B cell (primary cell): ENCODE data around the gene PPP2R2D. TPM values are rescaled to one million over a fixed set of nuclear protein-coding genes. Genes with fewer than 3 reads are reported as not detected.
"Not testable (repeated sequence)": the region's sequence is repeated elsewhere in the genome, so short reads cannot be mapped to it uniquely, and the experiment has no call there.

ENCODE experiments used
- ATAC-seq: fragments of 200-7000 bp; cut with Tn5 transposase; one replicate; pipeline ENCODE4 v1.10.0; 2021; ENCODE audit warnings: low read depth, mild to moderate bottlenecking, moderate number of reproducible peaks, moderate library complexity
- CTCF ChIA-PET: fragments of 350-600 bp; sonication (Branson Sonifier 250); formaldehyde crosslinking; loops from one replicate; lab custom pipeline; 2021; ENCODE audit warnings: antibody characterized with exemption, inconsistent platforms; lab: Charles Lee
- POLR2A ChIA-PET: fragments of 350-600 bp; sonication (Branson Sonifier 250); formaldehyde crosslinking; loops from one replicate; lab custom pipeline; 2021; ENCODE audit warnings: antibody characterized with exemption; lab: Charles Lee
- DNase-seq: peaks from one replicate; pipeline ENCODE4 v3.0.0; 2013
- H2AFZ ChIP-seq: 2 replicates; pipeline ENCODE4 v1.6.1; 2012; ENCODE audit warnings: mild to moderate bottlenecking, low read depth, low read length; ENCODE audit not compliant: insufficient read depth, poor library complexity, severe bottlenecking
- H3K27ac ChIP-seq, 2 donors: 1 replicate in 1 of 2; 2 replicates in 1 of 2; pipeline ENCODE4 v1.5.1; 2012 to 2013; ENCODE audit warnings: low read length in 2 of 2, mild to moderate bottlenecking in 2 of 2, moderate library complexity in 1 of 2
- H3K27me3 ChIP-seq, 4 experiments: fragments of 200-600 bp in 1 of 4; sonication (generic) in 1 of 4; replicated peaks in 1 of 4; 1 replicate in 2 of 4; 2 replicates in 2 of 4; pipeline versions ENCODE4 v1.6.1 to v1.7.0; 2013 to 2016; ENCODE audit warnings: low read length in 3 of 4, mild to moderate bottlenecking in 2 of 4, mixed read lengths in 1 of 4, moderate library complexity in 1 of 4; ENCODE audit not compliant: insufficient read depth in 4 of 4, control insufficient read depth in 3 of 4; ENCODE audit errors: control extremely low read depth in 1 of 4
- H3K36me3 ChIP-seq, 2 experiments: replicated peaks in 1 of 2; 1 replicate in 1 of 2; 2 replicates in 1 of 2; pipeline versions ENCODE4 v1.6.1 to v1.7.1; 2013; ENCODE audit warnings: low read length in 1 of 2; ENCODE audit not compliant: insufficient read depth in 2 of 2, control insufficient read depth in 1 of 2; ENCODE audit errors: control extremely low read depth in 1 of 2, extremely low read depth in 1 of 2
- H3K4me1 ChIP-seq, 2 donors: fragments of 200-600 bp in 1 of 2; sonication (generic) in 1 of 2; 1 replicate in 1 of 2; 2 replicates in 1 of 2; pipeline versions ENCODE4 v1.5.1 to v1.6.1; 2013 to 2017; ENCODE audit warnings: low read length in 2 of 2; ENCODE audit not compliant: control insufficient read depth in 2 of 2, insufficient read depth in 2 of 2
- H3K4me2 ChIP-seq: replicated peaks from 2 replicates; pipeline ENCODE3; 2012; ENCODE audit warnings: mild to moderate bottlenecking, low read depth, low read length; ENCODE audit not compliant: poor library complexity, severe bottlenecking
- H3K4me3 ChIP-seq, 5 experiments: fragments of 200-600 bp in 1 of 5; sonication (generic) in 1 of 5; 1 replicate in 3 of 5; 2 replicates in 2 of 5; pipeline versions ENCODE4 v1.5.1 to v1.7.0; 2011 to 2016; ENCODE audit warnings: low read length in 4 of 5, mild to moderate bottlenecking in 4 of 5, low read depth in 2 of 5, control low read depth in 1 of 5, moderate library complexity in 1 of 5; ENCODE audit not compliant: insufficient read depth in 1 of 5; ENCODE audit errors: control extremely low read depth in 1 of 5, extremely low read depth in 1 of 5
- H3K79me2 ChIP-seq: fragments of 200-600 bp; sonication (generic); one replicate; pipeline ENCODE4 v1.6.0; 2016; ENCODE audit warnings: low read length; ENCODE audit not compliant: control insufficient read depth, insufficient read depth
- H3K9ac ChIP-seq: fragments of 200-600 bp; sonication (generic); 2 replicates; pipeline ENCODE4 v1.6.1; 2017; ENCODE audit warnings: mild to moderate bottlenecking, low read length, moderate library complexity
- H3K9me3 ChIP-seq, 3 donors: one replicate each; pipeline versions ENCODE4 v1.6.1 to v1.7.1; 2013; ENCODE audit warnings: low read length in 2 of 3; ENCODE audit not compliant: control insufficient read depth in 2 of 3, insufficient read depth in 1 of 3; ENCODE audit errors: control extremely low read depth in 1 of 3
- H4K20me1 ChIP-seq: 2 replicates; pipeline ENCODE4 v1.6.0; 2012; ENCODE audit warnings: mild to moderate bottlenecking, low read length; ENCODE audit not compliant: insufficient read depth, control insufficient read depth, poor library complexity, severe bottlenecking
- H3K27ac Mint-ChIP-seq: one replicate; pipeline ENCODE4 v1.8.0; 2021; ENCODE audit warnings: mixed read lengths
- H3K27me3 Mint-ChIP-seq: one replicate; pipeline ENCODE4 v1.8.0; 2021; ENCODE audit warnings: mixed read lengths
- H3K4me1 Mint-ChIP-seq: one replicate; pipeline ENCODE4 v1.8.0; 2021; ENCODE audit warnings: mixed read lengths
- H3K4me3 Mint-ChIP-seq: one replicate; pipeline ENCODE4 v1.8.0; 2021; ENCODE audit warnings: mixed read lengths
- H3K9me3 Mint-ChIP-seq: one replicate; pipeline ENCODE4 v1.8.0; 2022; ENCODE audit warnings: mixed read lengths; ENCODE audit not compliant: insufficient read depth
- CTCF ChIP-seq: fragments of 200-600 bp; IDR thresholded peaks from one replicate; pipeline ENCODE4 v1.8.0; 2022; ENCODE audit warnings: antibody characterized with exemption, mild to moderate bottlenecking
- EZH2 ChIP-seq: IDR thresholded peaks from 2 replicates; pipeline ENCODE4 v1.6.1; 2012; ENCODE audit warnings: borderline replicate concordance, low read depth, mild to moderate bottlenecking, moderate library complexity, low read length; ENCODE audit not compliant: insufficient read depth, poor library complexity, severe bottlenecking
- WGBS: methylation state at CpG from one replicate; pipeline ENCODE4 v1.1.5; 2013; ENCODE audit warnings: missing lambda C conversion rate; ENCODE audit not compliant: insufficient coverage; 5-methylcytosine and 5-hydroxymethylcytosine counted together
- intact Hi-C: fragments of 100-400 bp; cut with micrococcal nuclease; formaldehyde crosslinking; loops from one replicate; pipeline ENCODE4 v1.10.0; 2022
- polyA plus RNA-seq: library from polyadenylated mRNA; depleted of rRNA; stranded (reverse); fragments of >200 nt; gene quantifications from 2 replicates; pipeline ENCODE4 v1.2.3, GENCODE V29; 2012
- total RNA-seq, 2 donors: library from RNA; stranded (reverse); fragments of 120-200 nt in 1 of 2; gene quantifications; 1 replicate in 1 of 2; 2 replicates in 1 of 2; pipeline versions ENCODE4 v1.2.3 to v1.2.4, GENCODE V29; 2013 to 2022

Gene PPP2R2D
- total and polyA plus RNA-seq, 2 donors (not counting 1 experiment from before 2014, with no cell fraction given) = 25.8 to 45.6 TPM

DNA sequence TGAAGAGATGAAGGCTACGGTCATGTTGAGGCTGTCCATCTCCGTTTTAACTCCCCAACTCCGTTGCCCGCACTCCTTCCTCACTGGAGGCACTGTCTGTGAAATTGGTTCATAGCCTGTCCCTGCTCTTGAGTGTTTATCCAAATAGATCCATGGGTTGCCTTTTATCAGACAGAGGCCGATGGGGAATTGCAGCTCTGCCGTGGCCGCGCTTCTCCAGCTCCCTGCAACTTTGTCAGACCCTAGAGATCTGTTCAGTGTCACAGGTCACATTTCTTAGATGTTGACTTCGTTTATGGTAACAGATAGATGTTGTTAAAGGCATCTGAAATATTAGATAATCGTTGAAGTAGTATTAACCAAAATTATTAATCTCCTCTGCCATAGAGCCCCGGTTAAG is 14.7 kb downstream of the PPP2R2D start:
- WGBS = 98% methylated on average over 8 of the region's 11 CpGs
- ATAC-seq = no peak
- no peak for DNase-seq
- Histone ChIP-seq H3K27me3 (no peaks in the 10 kb centered on the region), H3K27ac (no peak overlapping the region), H3K9ac (no peak overlapping the region), H3K79me2 (peaks cover 90% of the 10 kb centered on the region), H3K4me3 (no peak overlapping the region), H4K20me1 (peaks cover 74% of the 10 kb centered on the region), H3K36me3 (peaks cover 0 to 18% of the 10 kb centered on the region in 2 experiments), H3K9me3 (peaks cover 0 to 4% (median 3%) of the 10 kb centered on the region in 3 donors), H2AFZ (no peak overlapping the region), H3K4me2 (no peak overlapping the region), H3K4me1 (no peaks in the 10 kb centered on the region)
- H3K4me1 Mint-ChIP-seq = peaks cover 32% of the 10 kb centered on the region
- ChIA-PET POLR2A (no interaction called here), CTCF (no interaction called here)
- no peak overlapping the region for H3K4me3 Mint-ChIP-seq
- intact Hi-C loops = no loop called here
- H3K9me3 Mint-ChIP-seq = no peaks in the 10 kb centered on the region
- H3K27ac Mint-ChIP-seq = no peak overlapping the region
- TF ChIP-seq CTCF (no peak), EZH2 (no peak)
- no peaks in the 10 kb centered on the region for H3K27me3 Mint-ChIP-seq

DNA sequence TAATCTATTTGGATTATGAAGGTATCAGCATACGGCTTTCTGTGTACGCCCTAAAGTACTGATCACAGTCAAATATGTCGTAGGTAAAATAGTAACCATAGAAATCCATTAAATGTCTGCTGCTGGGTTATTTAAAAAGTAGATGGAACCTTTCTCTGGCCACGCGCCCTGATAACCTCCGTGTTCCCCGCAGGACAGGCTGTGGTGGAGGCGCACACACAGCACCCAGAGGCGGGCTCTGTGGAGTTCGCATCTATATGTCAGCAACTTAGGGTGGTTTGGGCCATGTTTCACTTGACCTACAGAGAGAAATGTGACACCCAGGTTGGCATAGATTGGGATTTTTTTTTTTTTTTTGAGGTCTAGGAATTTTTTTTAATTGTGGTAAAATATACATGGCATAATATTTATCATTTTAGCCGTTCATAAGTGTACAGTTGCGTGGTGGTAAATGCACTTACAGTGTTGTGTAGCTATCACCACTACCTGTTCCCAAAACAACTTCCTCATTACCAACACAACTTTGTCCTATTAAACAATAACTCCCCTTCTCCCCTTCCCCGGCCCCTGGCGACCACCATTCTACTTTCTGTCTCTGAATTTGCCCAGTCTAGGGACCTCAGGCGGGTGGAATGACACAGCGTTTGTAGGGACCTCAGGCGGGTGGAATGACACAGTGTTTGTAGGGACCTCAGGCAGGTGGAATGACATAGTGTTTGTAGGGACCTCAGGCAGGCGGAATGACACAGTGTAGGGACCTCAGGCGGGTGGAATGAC is 15.4 kb downstream of the PPP2R2D start:
- no peak for DNase-seq
- no peak overlapping the region for H3K27ac ChIP-seq
- CTCF ChIA-PET = no interaction called here
- peaks cover 0 to 4% (median 3%) of the 10 kb centered on the region in 3 donors for H3K9me3 ChIP-seq
- Mint-ChIP-seq H3K27ac (no peak overlapping the region), H3K4me1 (peaks cover 38% of the 10 kb centered on the region), H3K27me3 (no peaks in the 10 kb centered on the region), H3K9me3 (no peaks in the 10 kb centered on the region), H3K4me3 (no peak overlapping the region)
- H3K4me1 ChIP-seq = no peaks in the 10 kb centered on the region
- WGBS = 97% methylated on average over 14 of the region's 19 CpGs
- H3K9ac ChIP-seq = no peak overlapping the region
- POLR2A ChIA-PET = no interaction called here
- peaks cover 74% of the 10 kb centered on the region for H4K20me1 ChIP-seq
- H3K27me3 ChIP-seq = no peaks in the 10 kb centered on the region
- peaks cover 0 to 14% of the 10 kb centered on the region in 2 experiments for H3K36me3 ChIP-seq
- no peak overlapping the region for H3K4me2 ChIP-seq
- intact Hi-C loops = no loop called here
- H2AFZ ChIP-seq = no peak overlapping the region
- TF ChIP-seq CTCF = no peak
- TF ChIP-seq EZH2 = no peak
- H3K4me3 ChIP-seq = no peak overlapping the region
- ATAC-seq = no peak
- peaks cover 90% of the 10 kb centered on the region for H3K79me2 ChIP-seq

DNA sequence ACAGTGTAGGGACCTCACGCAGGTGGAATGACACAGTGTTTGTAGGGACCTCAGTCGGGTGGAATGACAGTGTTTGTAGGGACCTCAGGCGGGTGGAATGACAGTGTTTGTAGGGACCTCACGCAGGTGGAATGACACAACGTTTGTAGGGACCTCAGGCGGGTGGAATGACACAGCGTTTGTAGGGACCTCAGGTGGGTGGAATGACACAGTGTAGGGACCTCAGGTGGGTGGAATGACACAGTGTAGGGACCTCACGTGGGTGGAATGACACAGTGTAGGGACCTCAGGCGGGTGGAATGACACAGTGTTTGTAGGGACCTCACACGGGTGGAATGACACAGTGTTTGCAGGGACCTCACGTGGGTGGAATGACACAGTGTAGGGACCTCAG is 16.0 kb downstream of the PPP2R2D start:
- H3K27ac Mint-ChIP-seq, H3K27me3 Mint-ChIP-seq, H3K27ac ChIP-seq, H3K4me1 ChIP-seq, intact Hi-C loops, DNase-seq, H2AFZ ChIP-seq, CTCF ChIA-PET, POLR2A ChIA-PET, H3K4me2 ChIP-seq, H3K9me3 ChIP-seq, H3K4me3 Mint-ChIP-seq, ATAC-seq, H3K4me3 ChIP-seq, H3K9me3 Mint-ChIP-seq, H3K9ac ChIP-seq, H3K27me3 ChIP-seq: not testable (repeated sequence)
- H3K36me3 ChIP-seq = peaks cover 0 to 14% of the 10 kb centered on the region in 2 experiments
- peaks cover 90% of the 10 kb centered on the region for H3K79me2 ChIP-seq
- H3K4me1 Mint-ChIP-seq = peaks cover 40% of the 10 kb centered on the region
- 92% methylated on average over 7 of the region's 11 CpGs for WGBS
- H4K20me1 ChIP-seq = peaks cover 76% of the 10 kb centered on the region
